Right cardiac atrium (tissue), 5 donors: ENCODE measurements around the gene TSC22D1. TPM values are rescaled to one million over a fixed set of nuclear protein-coding genes. Genes with fewer than 3 reads are reported as not detected.

Experiments
- ATAC-seq, 2 donors: fragments of 200-7000 bp; cut with Tn5 transposase; one replicate each; pipeline versions ENCODE4 v1.8.0 to v1.9.1; 2020; ENCODE audit warnings: moderate library complexity in 2 of 2, mild to moderate bottlenecking in 1 of 2
- DNase-seq, 3 donors: peaks; one replicate each; pipeline ENCODE4 v3.0.0-alpha.2; 2020
- H3K27ac ChIP-seq: one replicate; pipeline ENCODE4 v1.5.1; 2013; ENCODE audit warnings: mild to moderate bottlenecking, low read length, control low read depth, moderate library complexity
- H3K27me3 ChIP-seq: one replicate; pipeline ENCODE4 v1.6.1; 2013; ENCODE audit not compliant: control insufficient read depth, insufficient read depth
- H3K4me1 ChIP-seq: one replicate; pipeline ENCODE4 v1.6.1; 2013; ENCODE audit warnings: low read length; ENCODE audit not compliant: control insufficient read depth, insufficient read depth
- H3K4me3 ChIP-seq: one replicate; pipeline ENCODE4 v1.5.1; 2013; ENCODE audit warnings: low read length, control low read depth
- H3K9me3 ChIP-seq: one replicate; pipeline ENCODE4 v1.6.1; 2013; ENCODE audit warnings: low read length; ENCODE audit not compliant: control insufficient read depth
- WGBS: extraction: QIAGEN DNeasy Blood & Tissue Kit; methylation state at CpG from one replicate; pipeline ENCODE4 v1.1.7; 2013; 5-methylcytosine and 5-hydroxymethylcytosine counted together
- intact Hi-C, 4 donors: fragments of 100-400 bp; cut with DNase I; formaldehyde crosslinking; loops; one replicate each; pipeline versions ENCODE4 v1.11.0 to v1.14.0; 2022 to 2023
- long read RNA-seq, 4 donors: library from polyadenylated mRNA; unstranded; transcript quantifications; one replicate each; pipeline ENCODE4 v2.0.0, GENCODE V29; 2020 to 2021
- polyA plus RNA-seq: library from polyadenylated mRNA; stranded (reverse); fragments of 200-250 nt; gene quantifications from one replicate; pipeline ENCODE4 v1.2.3, GENCODE V29; 2013
- total RNA-seq, 4 donors: library from RNA; stranded (reverse); fragmentation: NEBNext Ultra II Directional; extraction: Animal tissue kit (Norgen Biotek cat#: 25700); gene quantifications; one replicate each; pipeline ENCODE4 v1.2.1, GENCODE V29; 2021
- donor health status: healthy with polysubstance abuse.
- donor health status: DM: no; HTN: yes; CAD: no.
- donor health status: DM: no; HTN: no; CAD: no.
- donor health status: DM: no; HTN: yes; CAD: no; lungs with severe emphysema.
- donor health status: DM: yes; HTN: yes; CAD: no.

The TSC22D1 gene
- total RNA-seq (100 to 1,000 TPM in 3 of 4 donors, 10 to 100 TPM in 1; 90.8 to 163 (median 138) TPM), polyA plus RNA-seq (112 TPM)
- long read RNA-seq, donor 1, full-length matches to known transcripts = 505 of 540 reads
- long read RNA-seq, donor 1, partial matches to known transcripts = 0 of 540 reads
- long read RNA-seq, donor 1, other reads (novel, unspliced or antisense) = 35 of 540 reads
- long read RNA-seq, donor 2, full-length matches to known transcripts = 226 of 233 reads
- long read RNA-seq, donor 2, partial matches to known transcripts = 0 of 233 reads
- long read RNA-seq, donor 2, other reads (novel, unspliced or antisense) = 7 of 233 reads
- long read RNA-seq, donor 3, full-length matches to known transcripts = 502 of 514 reads
- long read RNA-seq, donor 3, partial matches to known transcripts = 0 of 514 reads
- long read RNA-seq, donor 3, other reads (novel, unspliced or antisense) = 12 of 514 reads
- long read RNA-seq, donor 4, full-length matches to known transcripts = 221 of 228 reads
- long read RNA-seq, donor 4, partial matches to known transcripts = 0 of 228 reads
- long read RNA-seq, donor 4, other reads (novel, unspliced or antisense) = 7 of 228 reads

DNA sequence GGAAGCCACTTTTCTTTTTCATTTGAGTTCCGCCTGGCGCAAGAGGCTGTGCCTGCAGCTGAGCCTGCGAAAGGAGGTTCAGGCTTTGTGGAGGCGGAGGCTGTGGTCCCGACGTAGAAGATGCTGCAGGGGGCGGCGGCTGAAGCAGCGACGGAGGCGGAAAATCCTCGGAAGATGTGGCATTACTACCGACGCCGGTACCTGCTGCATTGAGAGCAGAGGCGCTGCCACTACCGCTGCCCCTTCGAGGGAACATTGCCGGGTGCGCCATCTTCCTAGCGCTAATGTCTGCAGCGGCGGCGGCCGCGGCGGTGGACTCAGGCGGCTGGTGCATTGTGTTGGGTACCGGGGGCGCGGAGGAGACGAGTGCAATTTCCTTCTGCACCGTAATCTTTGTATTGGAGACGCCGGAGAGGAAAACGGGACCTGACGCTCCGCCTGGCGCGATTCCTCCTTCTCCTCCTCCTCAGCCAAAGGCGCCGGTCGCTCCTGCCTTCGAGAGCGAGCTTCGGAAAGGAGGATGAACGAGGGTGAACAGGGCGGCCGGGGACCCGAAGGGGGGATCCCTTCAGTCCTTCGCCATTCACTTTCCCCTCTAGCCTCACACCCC, at the start of gene TSC22D1:
Gene TSC22D1 (minus strand): TSS at position 590 of the 610 bp plus-strand sequence. CDS start 256 bp downstream, at position 334.
- no peaks in the 10 kb centered on the region for H3K27me3 ChIP-seq
- peak within 1 kb of the TSS; percentile 94 for H3K4me3 ChIP-seq
- peak; percentile 38 to 80 (median 80) for DNase-seq
- intact Hi-C loops = no loop called here
- peaks cover 12% of the 10 kb centered on the region for H3K4me1 ChIP-seq
- H3K9me3 ChIP-seq = no peaks in the 10 kb centered on the region
- ATAC-seq = peak in 1 of 2 donors; percentile 2
- H3K27ac ChIP-seq = peak within 1 kb of the TSS; percentile 96
- WGBS = under 1% methylated on average over 51 of the region's 51 CpGs

DNA sequence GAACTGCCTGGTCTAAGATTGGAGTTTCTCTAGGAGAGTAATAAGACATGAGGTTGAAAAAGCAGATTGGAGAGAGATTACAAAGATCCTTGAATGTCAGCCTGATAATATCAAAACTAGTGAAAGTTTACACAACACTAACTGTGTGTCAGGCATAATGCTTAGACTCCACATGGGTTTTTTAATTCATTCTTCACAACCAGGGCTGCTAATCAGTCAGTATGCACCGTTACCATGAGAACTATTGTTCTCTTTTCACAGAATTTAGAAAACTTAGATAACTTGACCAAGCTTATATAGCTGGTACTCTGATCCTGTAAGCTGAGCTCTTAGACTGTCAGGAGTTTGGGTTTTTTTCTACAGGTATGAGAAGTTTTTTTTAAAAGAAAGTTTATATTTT, 46.6 kb upstream of the TSC22D1 start:
- intact Hi-C loops = no loop called here
- ATAC-seq = no peak
- no peak overlapping the region for H3K27ac ChIP-seq
- no peaks in the 10 kb centered on the region for H3K27me3 ChIP-seq
- WGBS = 45% methylated on average over 1 of the region's 1 CpG
- no peak overlapping the region for H3K4me3 ChIP-seq
- H3K4me1 ChIP-seq = no peaks in the 10 kb centered on the region
- H3K9me3 ChIP-seq = no peaks in the 10 kb centered on the region
- DNase-seq = no peak

DNA sequence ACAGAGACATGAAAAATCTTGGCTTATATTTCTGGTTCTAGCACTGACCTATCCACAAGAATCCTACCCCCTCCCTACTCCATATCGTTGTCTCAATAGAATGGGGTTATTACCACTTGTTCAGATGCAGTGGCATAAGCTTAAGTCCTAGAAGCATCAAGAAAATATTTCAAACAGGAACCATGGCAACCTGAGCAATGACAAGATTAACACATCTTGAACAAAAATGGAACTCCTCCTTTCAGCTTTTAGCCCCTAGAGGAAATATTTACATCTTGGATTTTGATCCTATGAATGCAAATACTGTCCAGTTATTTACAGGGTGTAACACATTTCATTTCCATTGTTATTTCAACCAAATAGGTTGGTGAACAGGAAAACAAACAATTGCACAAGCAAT, 46.1 kb upstream of the TSC22D1 start:
- no peaks in the 10 kb centered on the region for H3K9me3 ChIP-seq
- intact Hi-C loops = no loop called here

DNA sequence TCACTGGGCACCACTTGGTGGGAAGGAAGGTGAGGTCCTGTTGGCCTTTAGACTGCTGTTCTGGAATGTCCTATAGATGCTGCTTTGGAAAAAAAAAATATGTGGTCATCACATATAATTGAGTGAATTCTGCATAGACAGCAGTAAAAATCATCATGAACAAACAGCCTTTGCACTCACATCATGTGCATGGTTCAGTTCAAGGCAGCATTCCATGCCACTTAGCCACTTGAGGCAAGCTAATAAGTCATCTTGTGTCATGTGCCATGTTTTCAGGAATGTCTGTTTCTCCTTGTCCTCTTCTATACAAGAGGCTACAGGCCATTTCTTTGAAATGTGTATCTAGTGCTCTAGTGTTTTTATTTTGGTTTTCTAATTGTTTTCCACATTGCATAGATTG, 43.9 kb upstream of the TSC22D1 start:
- Histone ChIP-seq H3K9me3 (no peaks in the 10 kb centered on the region), H3K4me3 (no peak overlapping the region), H3K27me3 (no peaks in the 10 kb centered on the region), H3K27ac (no peak overlapping the region), H3K4me1 (no peaks in the 10 kb centered on the region)
- ATAC-seq = no peak
- intact Hi-C loops = no loop called here
- DNase-seq = no peak

More for the DNA sequence above, 46.1 kb upstream of the TSC22D1 start:
- H3K27me3 ChIP-seq = no peaks in the 10 kb centered on the region
- H3K4me1 ChIP-seq = no peaks in the 10 kb centered on the region
- H3K27ac ChIP-seq = no peak overlapping the region
- 45% methylated on average over 1 of the region's 1 CpG for WGBS
- no peak for DNase-seq
- ATAC-seq = no peak
- no peak overlapping the region for H3K4me3 ChIP-seq

DNA sequence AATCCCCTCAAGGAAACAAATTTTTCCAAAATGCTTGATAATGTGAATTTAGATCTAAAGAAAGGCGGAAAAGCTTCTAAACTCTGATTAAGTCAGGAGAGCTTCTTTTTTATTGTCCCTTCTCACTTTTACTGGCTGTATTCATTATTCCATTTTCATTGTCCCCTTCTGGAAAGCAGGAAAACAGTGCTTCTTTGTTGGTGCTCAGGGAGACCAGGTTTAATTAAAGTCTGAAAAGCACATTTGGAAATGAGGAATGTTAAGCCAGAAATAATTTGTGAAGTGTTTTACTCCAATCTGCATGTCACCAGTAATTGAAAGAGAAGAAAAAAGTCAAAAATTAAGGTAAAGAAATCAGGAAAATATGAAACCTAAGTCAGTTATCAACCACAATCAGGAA, 43.5 kb upstream of the TSC22D1 start:
- Histone ChIP-seq H3K4me3 (no peak overlapping the region), H3K27me3 (no peaks in the 10 kb centered on the region), H3K9me3 (no peaks in the 10 kb centered on the region), H3K4me1 (no peaks in the 10 kb centered on the region), H3K27ac (no peak overlapping the region)
- no peak for DNase-seq
- 99% methylated on average over 1 of the region's 1 CpG for WGBS
- intact Hi-C loops = no loop called here
- ATAC-seq = no peak

DNA sequence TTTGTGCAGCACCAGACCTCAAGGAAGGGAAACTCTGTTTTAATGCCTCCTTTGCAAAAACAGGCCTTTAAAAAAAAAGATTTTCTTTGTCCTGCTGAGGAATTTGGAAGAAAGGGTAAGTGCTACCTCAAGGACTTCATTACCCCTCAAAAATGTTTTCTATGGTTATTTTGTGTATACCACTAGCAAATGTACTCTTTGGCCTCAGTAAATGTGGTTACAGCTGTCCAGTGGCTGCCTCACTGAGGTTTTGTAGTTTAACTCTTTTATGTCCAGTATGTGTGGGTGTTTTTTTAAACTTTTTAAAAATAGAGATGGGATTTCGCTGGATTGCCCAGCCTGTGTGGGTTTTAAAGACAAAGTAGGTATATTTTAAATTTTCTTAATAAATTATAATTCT, 42.2 kb upstream of the TSC22D1 start:
- ATAC-seq (no peak), DNase-seq (no peak)
- H3K27ac ChIP-seq = no peak overlapping the region
- H3K4me1 ChIP-seq = no peaks in the 10 kb centered on the region
- intact Hi-C loops = no loop called here
- H3K9me3 ChIP-seq = no peaks in the 10 kb centered on the region
- 79% methylated on average over 1 of the region's 1 CpG for WGBS
- H3K4me3 ChIP-seq = no peak overlapping the region
- no peaks in the 10 kb centered on the region for H3K27me3 ChIP-seq

DNA sequence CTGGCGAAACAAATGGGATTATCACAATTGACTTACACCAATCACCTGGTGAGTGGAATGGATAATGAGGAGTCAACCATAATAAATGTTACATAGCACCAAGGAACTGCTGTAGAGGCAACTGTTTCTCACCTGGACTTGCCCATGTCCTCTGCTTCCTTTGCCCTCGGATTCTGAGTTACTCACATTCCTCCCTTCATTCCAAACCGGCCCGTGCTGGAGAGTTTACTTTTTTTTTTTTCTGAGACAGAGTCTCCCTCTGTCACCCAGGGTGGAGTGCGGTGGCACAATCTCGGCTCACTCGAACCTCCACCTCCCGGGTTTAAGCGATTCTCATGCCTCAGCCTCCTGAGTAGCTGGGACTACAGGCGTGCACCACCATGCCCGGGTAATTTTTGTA, 41.5 kb upstream of the TSC22D1 start:
- WGBS = 81% methylated on average over 11 of the region's 11 CpGs

DNA sequence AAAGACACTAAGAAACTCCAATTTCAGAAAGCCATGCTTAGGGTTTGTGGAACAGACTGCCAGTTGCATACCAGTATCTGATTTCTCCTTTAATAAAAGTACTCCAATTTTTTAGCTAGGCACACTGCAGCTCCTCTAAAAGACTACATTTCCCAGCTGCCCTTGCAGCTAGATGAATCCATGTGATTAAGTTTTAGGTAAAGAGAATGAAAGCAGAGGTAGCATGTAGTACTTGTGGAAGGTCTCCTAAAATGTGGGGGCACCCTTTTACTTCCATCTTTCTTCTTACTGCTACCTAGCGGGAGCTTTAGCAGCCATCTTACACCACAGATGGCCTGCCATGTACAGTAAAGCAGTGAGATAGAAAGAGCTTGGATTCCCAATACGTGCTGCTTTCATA, 33.0 kb upstream of the TSC22D1 start:
- ATAC-seq (no peak), DNase-seq (no peak)
- Histone ChIP-seq H3K4me3 (no peak overlapping the region), H3K27me3 (no peaks in the 10 kb centered on the region), H3K27ac (no peak overlapping the region), H3K9me3 (no peaks in the 10 kb centered on the region), H3K4me1 (no peaks in the 10 kb centered on the region)
- intact Hi-C loops = no loop called here
- WGBS = 86% methylated on average over 2 of the region's 2 CpGs

More for the DNA sequence above, 41.5 kb upstream of the TSC22D1 start:
- no peaks in the 10 kb centered on the region for H3K9me3 ChIP-seq
- H3K27me3 ChIP-seq = no peaks in the 10 kb centered on the region
- DNase-seq (no peak), ATAC-seq (no peak)
- intact Hi-C loops = no loop called here
- H3K4me3 ChIP-seq = no peak overlapping the region
- H3K27ac ChIP-seq = no peak overlapping the region
- H3K4me1 ChIP-seq = no peaks in the 10 kb centered on the region

DNA sequence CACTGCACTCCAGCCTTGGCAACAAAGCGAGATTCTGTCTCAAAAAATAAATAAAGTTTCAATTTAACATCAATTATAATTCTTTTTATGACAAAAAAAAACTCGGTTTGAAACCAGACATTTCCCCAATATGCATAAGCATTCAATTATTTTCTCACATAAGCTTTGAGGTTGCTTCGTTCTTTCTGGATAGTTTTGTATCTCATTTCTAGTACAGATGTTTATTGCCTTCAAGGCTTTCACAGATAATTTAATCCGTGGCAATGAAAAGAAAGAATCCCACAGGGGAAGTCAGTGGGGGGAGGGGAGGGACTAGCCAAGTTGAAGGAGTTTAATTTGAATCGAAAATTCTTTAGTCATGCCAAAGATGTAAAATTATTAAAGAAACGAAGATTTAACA, 29.6 kb upstream of the TSC22D1 start:
- Histone ChIP-seq H3K4me1 (no peaks in the 10 kb centered on the region), H3K9me3 (no peaks in the 10 kb centered on the region), H3K4me3 (no peak overlapping the region), H3K27ac (no peak overlapping the region), H3K27me3 (no peaks in the 10 kb centered on the region)
- ATAC-seq = no peak
- intact Hi-C loops = no loop called here
- no peak for DNase-seq
- WGBS = 55% methylated on average over 6 of the region's 6 CpGs

DNA sequence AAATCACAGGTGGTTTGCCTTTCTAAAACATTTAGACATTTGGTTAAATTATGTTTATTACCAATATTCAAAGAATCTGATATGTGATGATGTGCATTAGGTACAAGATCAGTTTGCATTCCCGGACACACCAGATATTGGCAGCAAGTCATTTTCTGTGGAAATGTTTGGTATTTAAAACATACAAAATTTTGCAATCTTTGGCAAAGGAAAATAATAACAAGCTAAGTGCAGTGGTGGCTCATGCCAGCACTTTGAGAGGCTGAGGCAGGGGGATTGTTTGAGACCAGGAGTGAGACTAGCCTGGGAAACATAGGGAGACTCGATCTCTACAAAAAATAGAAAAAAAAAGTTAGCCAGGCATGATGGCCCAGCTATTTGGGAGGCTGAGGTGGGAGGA, 29.1 kb upstream of the TSC22D1 start:
- peak in 1 of 2 donors; percentile 57 for ATAC-seq
- Histone ChIP-seq H3K4me3 (no peak overlapping the region), H3K27me3 (no peaks in the 10 kb centered on the region), H3K9me3 (no peaks in the 10 kb centered on the region), H3K27ac (no peak overlapping the region), H3K4me1 (no peaks in the 10 kb centered on the region)
- 63% methylated on average over 2 of the region's 2 CpGs for WGBS
- DNase-seq = peak in 1 of 3 donors; percentile 52
- intact Hi-C loops = no loop called here

DNA sequence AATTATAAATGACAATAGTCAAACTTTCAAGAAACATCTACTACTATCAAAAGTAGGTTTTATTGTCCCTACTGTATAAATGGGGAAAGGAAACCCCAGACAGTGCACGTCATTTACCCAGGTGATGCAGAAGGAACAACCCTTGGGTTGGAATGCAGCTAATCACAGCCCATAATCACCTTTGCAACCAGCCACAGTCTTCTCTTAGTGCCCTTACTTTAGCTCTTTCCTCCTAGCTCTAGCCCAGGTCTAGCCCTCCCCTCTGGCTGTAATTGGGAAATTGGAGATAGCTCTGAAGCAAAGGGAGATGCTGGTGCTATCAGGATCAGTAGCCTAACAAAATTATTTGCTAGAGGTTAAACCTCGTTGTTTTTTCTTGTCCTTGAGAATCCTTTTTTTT, 25.5 kb upstream of the TSC22D1 start:
- no peak for DNase-seq
- no peaks in the 10 kb centered on the region for H3K4me1 ChIP-seq
- 71% methylated on average over 2 of the region's 2 CpGs for WGBS
- no peak overlapping the region for H3K4me3 ChIP-seq
- no peaks in the 10 kb centered on the region for H3K27me3 ChIP-seq
- ATAC-seq = no peak
- intact Hi-C loops = no loop called here
- no peak overlapping the region for H3K27ac ChIP-seq
- H3K9me3 ChIP-seq = no peaks in the 10 kb centered on the region
